Lower leg skin (tissue), 3 donors: ENCODE data around the gene FCER1G.

Source experiments
- CTCF ChIP-seq, 3 donors: fragments of 450-650 bp; IDR thresholded peaks; one replicate each; pipeline ENCODE4 v1.5.1; 2016; ENCODE audit warnings: antibody characterized with exemption in 3 of 3, mild to moderate bottlenecking in 3 of 3, moderate library complexity in 2 of 3
- POLR2A ChIP-seq, 2 donors: fragments of 450-650 bp; IDR thresholded peaks; one replicate each; pipeline ENCODE4 v1.6.1; 2016 to 2017; ENCODE audit warnings: antibody characterized with exemption in 2 of 2, mild to moderate bottlenecking in 1 of 2, moderate library complexity in 1 of 2

- TF ChIP-seq CTCF (IDR thresholded peaks at IDR 0.05) (peak in 1 of 3 donors; percentile 83), POLR2A (IDR thresholded peaks at IDR 0.05) (no peak)
Measured at GRCh38 chr1:161227196-161227871, 12.2 kb downstream of the FCER1G start.
